HPDE6-E6E7 (cell line): ENCODE results near the gene ZNRF3.
"Not testable (repeated sequence)": the region's sequence is repeated elsewhere in the genome, so short reads cannot be mapped to it uniquely, and the experiment has no call there.

ENCODE experiments used
- DNase-seq: peaks from one replicate; pipeline ENCODE4 v3.0.0; 2011; ENCODE audit warnings: missing footprints; ENCODE audit errors: extremely low spot score

ZNRF3 gene

GRCh38 chr22:28884747-28885350, 1.5 kb downstream of the ZNRF3 start:
- DNase-seq: no peak

- no peak for DNase-seq
Measured at GRCh38 chr22:28885939-28886338, 2.6 kb downstream of the ZNRF3 start.

- not testable (repeated sequence) for DNase-seq
Measured at GRCh38 chr22:28886679-28887078, 3.3 kb downstream of the ZNRF3 start.

- DNase-seq: no peak
Measured at GRCh38 chr22:28887725-28888459, 4.5 kb downstream of the ZNRF3 start.

GRCh38 chr22:28889478-28890024, 6.2 kb downstream of the ZNRF3 start:
- no peak for DNase-seq

GRCh38 chr22:28891156-28891733, 7.9 kb downstream of the ZNRF3 start:
- DNase-seq: no peak

GRCh38 chr22:28892175-28892731, 8.9 kb downstream of the ZNRF3 start:
- DNase-seq: peak; percentile 45

- no peak for DNase-seq
Measured at GRCh38 chr22:28893810-28894209, 10.4 kb downstream of the ZNRF3 start.

GRCh38 chr22:28894334-28894733, 11.0 kb downstream of the ZNRF3 start:
- peak; percentile 77 for DNase-seq

GRCh38 chr22:28894807-28895206, 11.4 kb downstream of the ZNRF3 start:
- DNase-seq: no peak

- no peak for DNase-seq
Measured at GRCh38 chr22:28896611-28897010, 13.2 kb downstream of the ZNRF3 start.

- DNase-seq: no peak
Measured at GRCh38 chr22:28898233-28898629, 14.9 kb downstream of the ZNRF3 start.

- peak; percentile 54 for DNase-seq
Measured at GRCh38 chr22:28899199-28899853, 16.0 kb downstream of the ZNRF3 start.

- no peak for DNase-seq
Measured at GRCh38 chr22:28900379-28900925, 17.1 kb downstream of the ZNRF3 start.

GRCh38 chr22:28902490-28902889, 19.1 kb downstream of the ZNRF3 start:
- no peak for DNase-seq

- no peak for DNase-seq
Measured at GRCh38 chr22:28903080-28903479, 19.7 kb downstream of the ZNRF3 start.

GRCh38 chr22:28903729-28904128, 20.4 kb downstream of the ZNRF3 start:
- DNase-seq: no peak

- DNase-seq: no peak
Measured at GRCh38 chr22:28904211-28904896, 21.0 kb downstream of the ZNRF3 start.

- no peak for DNase-seq
Measured at GRCh38 chr22:28905256-28905832, 22.0 kb downstream of the ZNRF3 start.

GRCh38 chr22:28906312-28906711, 22.9 kb downstream of the ZNRF3 start:
- no peak for DNase-seq
